Lung (tissue), 12 donors: ENCODE results near the gene RNF215. TPM values are rescaled to one million over a fixed set of nuclear protein-coding genes. Genes with fewer than 3 reads are reported as not detected.

Experiments
- ATAC-seq: fragments of 200-7000 bp; cut with Tn5 transposase; one replicate; pipeline ENCODE4 v1.9.1; 2020; ENCODE audit warnings: moderate number of reproducible peaks; ENCODE audit not compliant: insufficient read depth, low FRiP score
- DNase-seq, 3 donors: peaks; one replicate each; pipeline ENCODE4 v3.0.0-alpha.2; 2013 to 2017
- H3K27ac ChIP-seq, 2 donors: one replicate each; pipeline ENCODE4 v1.5.1; 2013; ENCODE audit warnings: mild to moderate bottlenecking in 2 of 2, moderate library complexity in 2 of 2, control low read depth in 1 of 2, inconsistent platforms in 1 of 2, low read depth in 1 of 2, low read length in 1 of 2
- H3K27me3 ChIP-seq, 3 donors: one replicate each; pipeline ENCODE4 v1.5.1; 2013; ENCODE audit warnings: low read length in 2 of 3; ENCODE audit not compliant: control insufficient read depth in 3 of 3, insufficient read depth in 3 of 3
- H3K36me3 ChIP-seq, 4 donors: one replicate each; pipeline ENCODE4 v1.5.1; 2013; ENCODE audit warnings: low read length in 4 of 4, mild to moderate bottlenecking in 1 of 4, moderate library complexity in 1 of 4; ENCODE audit not compliant: control insufficient read depth in 4 of 4, insufficient read depth in 4 of 4
- H3K4me1 ChIP-seq, 5 donors: one replicate each; pipeline ENCODE4 v1.5.1; 2013; ENCODE audit warnings: low read length in 5 of 5, mild to moderate bottlenecking in 2 of 5, moderate library complexity in 1 of 5; ENCODE audit not compliant: control insufficient read depth in 5 of 5, insufficient read depth in 5 of 5
- H3K4me3 ChIP-seq: one replicate; pipeline ENCODE4 v1.5.1; 2013; ENCODE audit warnings: mild to moderate bottlenecking, control low read depth, moderate library complexity
- H3K9ac ChIP-seq, 2 donors: one replicate each; pipeline ENCODE4 v1.5.1; 2013; ENCODE audit warnings: low read length in 2 of 2, control low read depth in 1 of 2; ENCODE audit not compliant: insufficient read depth in 1 of 2
- H3K9me3 ChIP-seq, 4 donors: one replicate each; pipeline ENCODE4 v1.5.1; 2013; ENCODE audit warnings: low read length in 3 of 4, mild to moderate bottlenecking in 1 of 4, moderate library complexity in 1 of 4; ENCODE audit not compliant: control insufficient read depth in 4 of 4, insufficient read depth in 3 of 4
- WGBS, 2 donors: extraction: QIAGEN DNeasy Blood & Tissue Kit; methylation state at CpG; one replicate each; pipeline ENCODE4 v1.1.7; 2013; 5-methylcytosine and 5-hydroxymethylcytosine counted together
- polyA plus RNA-seq, 2 donors: library from polyadenylated mRNA; stranded (reverse); fragments of 200-250 nt; gene quantifications; one replicate each; pipeline ENCODE4 v1.2.1, GENCODE V29; 2013
- total RNA-seq, 2 donors: library from RNA; depleted of rRNA in 1 of 2; stranded (reverse); fragments of >200 nt in 1 of 2; gene quantifications; one replicate each; pipeline ENCODE4 v1.2.1, GENCODE V29; 2014 to 2021
- TF ChIP-seq, protein P1 (sequence below): IDR thresholded peaks from 2 replicates; pipeline ENCODE4 v1.5.1; 2012; ENCODE audit warnings: mild to moderate bottlenecking; ENCODE audit errors: control extremely low read depth, extremely low read depth
- donor health status: control.
- donor health status: control.
- donor health status: Bipolar disorder and iron deficiency.
- donor health status: healthy.
- donor health status: DM: yes; HTN: yes; CAD: no.

The RNF215 gene
- total and polyA plus RNA-seq, 4 donors, result 8.5 to 19.7 (median 9.6) TPM

DNA sequence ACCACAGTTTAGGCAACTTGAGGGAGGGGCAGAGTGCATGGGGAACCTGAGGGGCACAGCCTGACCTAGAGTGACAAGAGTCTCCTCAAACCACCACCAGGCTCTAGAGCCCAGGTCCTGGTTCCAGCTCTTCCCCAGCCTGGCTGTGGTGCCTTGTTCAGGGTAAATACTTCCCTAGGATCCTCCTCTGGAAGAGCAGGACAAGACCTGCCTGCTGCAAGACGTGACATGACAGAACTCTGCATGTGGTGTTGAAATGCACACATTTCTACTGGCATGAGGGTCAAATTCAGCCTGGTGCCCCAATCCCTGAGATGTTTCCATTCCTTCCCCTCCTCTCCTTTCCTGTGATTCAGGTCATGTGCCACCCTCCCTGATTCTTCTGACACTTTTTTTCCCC lies 12.9 kb upstream of the RNF215 start:
- no peak for DNase-seq
- TF ChIP-seq, protein P1, sequence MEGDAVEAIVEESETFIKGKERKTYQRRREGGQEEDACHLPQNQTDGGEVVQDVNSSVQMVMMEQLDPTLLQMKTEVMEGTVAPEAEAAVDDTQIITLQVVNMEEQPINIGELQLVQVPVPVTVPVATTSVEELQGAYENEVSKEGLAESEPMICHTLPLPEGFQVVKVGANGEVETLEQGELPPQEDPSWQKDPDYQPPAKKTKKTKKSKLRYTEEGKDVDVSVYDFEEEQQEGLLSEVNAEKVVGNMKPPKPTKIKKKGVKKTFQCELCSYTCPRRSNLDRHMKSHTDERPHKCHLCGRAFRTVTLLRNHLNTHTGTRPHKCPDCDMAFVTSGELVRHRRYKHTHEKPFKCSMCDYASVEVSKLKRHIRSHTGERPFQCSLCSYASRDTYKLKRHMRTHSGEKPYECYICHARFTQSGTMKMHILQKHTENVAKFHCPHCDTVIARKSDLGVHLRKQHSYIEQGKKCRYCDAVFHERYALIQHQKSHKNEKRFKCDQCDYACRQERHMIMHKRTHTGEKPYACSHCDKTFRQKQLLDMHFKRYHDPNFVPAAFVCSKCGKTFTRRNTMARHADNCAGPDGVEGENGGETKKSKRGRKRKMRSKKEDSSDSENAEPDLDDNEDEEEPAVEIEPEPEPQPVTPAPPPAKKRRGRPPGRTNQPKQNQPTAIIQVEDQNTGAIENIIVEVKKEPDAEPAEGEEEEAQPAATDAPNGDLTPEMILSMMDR, result no peak
- Histone ChIP-seq H3K27ac (no peak overlapping the region), H3K9me3 (no peaks in the 10 kb centered on the region), H3K9ac (no peak overlapping the region), H3K4me3 (no peak overlapping the region), H3K27me3 (peaks cover 0 to 3% (median 0%) of the 10 kb centered on the region in 3 donors), H3K36me3 (no peaks in the 10 kb centered on the region), H3K4me1 (peaks cover 0 to 17% (median 2%) of the 10 kb centered on the region in 5 donors)
- ATAC-seq, result no peak
- 50 to 68% methylated on average over 1 of the region's 1 CpG for WGBS, 2 donors

DNA sequence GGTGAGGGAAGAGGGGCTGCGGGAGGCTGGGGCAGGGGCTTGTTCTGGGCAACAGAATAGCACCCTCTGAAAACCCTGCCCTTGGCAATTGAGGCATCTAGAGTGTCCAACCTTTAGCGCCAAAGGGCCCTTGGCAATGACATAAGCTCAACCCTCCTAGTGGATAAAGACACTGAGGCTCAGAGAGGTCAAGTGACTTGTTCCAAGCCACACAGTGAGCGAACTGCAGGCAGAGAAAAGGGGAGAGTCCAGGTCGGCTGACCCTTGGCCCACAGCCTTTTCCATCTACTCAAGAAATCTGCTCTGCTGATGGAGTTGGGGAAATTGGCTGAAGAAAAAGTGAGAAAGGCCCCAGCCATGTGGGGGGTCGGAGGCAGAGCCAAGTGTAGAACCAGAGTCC lies 12.5 kb upstream of the RNF215 start:
- no peak for ATAC-seq
- H3K27ac ChIP-seq, result no peak overlapping the region
- 91 to 94% methylated on average over 5 of the region's 5 CpGs for WGBS, 2 donors

DNA sequence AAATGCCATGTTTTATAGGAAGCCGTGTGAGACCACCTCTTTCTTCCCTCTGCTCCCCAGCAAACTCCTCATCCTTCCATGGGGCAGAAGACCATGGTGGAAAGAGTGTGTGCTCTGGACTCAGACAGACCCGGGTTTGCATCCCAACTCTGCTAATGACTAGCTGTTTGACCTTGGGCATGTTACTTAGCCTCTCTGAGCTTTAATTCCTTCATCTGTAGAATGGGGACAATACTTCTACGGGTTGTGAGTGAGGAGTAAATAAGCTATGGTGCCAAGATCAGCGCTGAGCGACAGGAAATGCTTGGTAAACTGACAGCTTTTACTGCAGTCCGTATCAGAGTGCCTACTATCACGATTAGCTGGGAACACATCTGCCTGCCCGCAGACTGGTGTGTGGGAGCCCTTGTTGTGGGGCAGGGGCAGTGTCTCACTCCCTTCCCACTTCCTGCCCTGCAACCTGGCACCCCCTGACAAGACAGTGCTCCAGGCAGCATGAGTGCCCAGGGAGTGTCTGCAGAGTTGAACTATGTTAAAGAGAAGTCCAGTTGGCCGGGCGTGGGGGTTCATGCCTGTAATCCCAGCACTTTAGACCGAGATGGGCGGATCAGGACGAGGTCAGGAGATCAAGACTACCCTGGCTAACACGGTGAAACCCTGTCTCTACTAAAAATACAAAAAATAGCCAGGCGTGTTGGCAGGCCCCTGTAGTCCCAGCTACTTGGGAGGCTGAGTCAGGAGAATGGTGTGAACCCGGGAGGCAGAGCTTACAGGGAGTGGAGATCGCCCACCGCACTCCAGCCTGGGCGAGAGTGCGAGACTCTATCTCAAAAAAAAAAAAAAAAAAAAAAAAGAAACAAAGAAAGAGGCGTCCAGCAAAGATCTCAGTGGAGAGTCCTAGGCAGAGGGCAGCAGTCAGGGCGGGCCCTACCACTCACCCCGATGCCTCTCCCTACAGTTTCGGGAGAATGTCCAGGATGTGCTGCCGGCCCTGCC lies 11.8 kb upstream of the RNF215 start:
- Histone ChIP-seq H3K36me3 (no peaks in the 10 kb centered on the region), H3K27me3 (peaks cover 0 to 3% (median 0%) of the 10 kb centered on the region in 3 donors), H3K27ac (peak overlapping the region in 1 of 2 donors; percentile 20), H3K4me3 (no peak overlapping the region), H3K9me3 (no peaks in the 10 kb centered on the region), H3K4me1 (peaks cover 0 to 17% (median 2%) of the 10 kb centered on the region in 5 donors), H3K9ac (no peak overlapping the region)
- DNase-seq (no peak), ATAC-seq (no peak)
- 62 to 72% methylated on average over 24 to 25 of the region's 25 CpGs for WGBS, 2 donors
- TF ChIP-seq, protein P1, result no peak

More for the DNA sequence above, 12.5 kb upstream of the RNF215 start:
- no peaks in the 10 kb centered on the region for H3K9me3 ChIP-seq
- TF ChIP-seq, protein P1, result no peak
- peaks cover 0 to 3% (median 0%) of the 10 kb centered on the region in 3 donors for H3K27me3 ChIP-seq
- H3K36me3 ChIP-seq, result no peaks in the 10 kb centered on the region
- H3K4me1 ChIP-seq, result peaks cover 0 to 17% (median 2%) of the 10 kb centered on the region in 5 donors
- H3K4me3 ChIP-seq, result no peak overlapping the region
- H3K9ac ChIP-seq, result no peak overlapping the region
- DNase-seq, result no peak
